ENCODE measurements around the gene PLA2G6. TPM values are rescaled to one million over a fixed set of nuclear protein-coding genes. Genes with fewer than 3 reads are reported as not detected.

PLA2G6 gene
- total and polyA plus RNA-seq, 9 of the 15 experiments (the other 6 are each of a cell fraction or from before 2014, with no cell fraction given), result 0.11 to 12.2 (median 9.7) TPM

DNA sequence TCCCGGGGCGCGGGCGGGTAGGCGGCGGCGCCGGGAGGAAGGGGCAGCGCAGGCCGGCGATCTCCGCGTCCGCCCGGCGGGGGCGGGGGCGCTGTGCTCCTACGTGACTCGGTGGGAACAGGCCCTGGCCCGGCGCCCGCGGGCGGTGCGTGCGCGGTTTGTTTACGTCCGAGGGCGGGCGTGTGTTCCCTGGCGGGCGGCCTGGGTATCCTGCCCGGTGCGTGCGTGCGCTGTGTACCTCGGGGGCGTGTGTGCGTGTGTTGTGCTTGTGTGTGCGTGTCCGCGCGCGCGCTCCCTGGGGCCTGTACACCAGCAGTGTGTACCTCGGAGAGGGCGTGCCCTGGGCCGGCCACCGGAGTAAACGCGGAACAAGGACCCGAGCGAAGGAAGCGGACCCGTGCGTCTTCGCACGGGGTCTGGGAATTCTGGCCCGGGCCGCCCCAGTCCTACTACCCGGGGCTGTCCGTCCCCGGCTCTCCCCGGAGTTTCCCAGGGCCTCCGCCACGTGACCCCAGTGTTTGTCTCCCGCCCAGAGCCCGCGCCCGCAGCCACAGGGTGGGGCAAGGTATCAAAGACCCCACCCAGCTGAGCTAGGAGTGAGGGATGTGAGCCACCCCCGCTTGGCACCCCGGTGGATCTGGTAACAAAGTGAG, 20.9 kb upstream of the PLA2G6 start (continued):
- TF ChIP-seq, protein P1, sequence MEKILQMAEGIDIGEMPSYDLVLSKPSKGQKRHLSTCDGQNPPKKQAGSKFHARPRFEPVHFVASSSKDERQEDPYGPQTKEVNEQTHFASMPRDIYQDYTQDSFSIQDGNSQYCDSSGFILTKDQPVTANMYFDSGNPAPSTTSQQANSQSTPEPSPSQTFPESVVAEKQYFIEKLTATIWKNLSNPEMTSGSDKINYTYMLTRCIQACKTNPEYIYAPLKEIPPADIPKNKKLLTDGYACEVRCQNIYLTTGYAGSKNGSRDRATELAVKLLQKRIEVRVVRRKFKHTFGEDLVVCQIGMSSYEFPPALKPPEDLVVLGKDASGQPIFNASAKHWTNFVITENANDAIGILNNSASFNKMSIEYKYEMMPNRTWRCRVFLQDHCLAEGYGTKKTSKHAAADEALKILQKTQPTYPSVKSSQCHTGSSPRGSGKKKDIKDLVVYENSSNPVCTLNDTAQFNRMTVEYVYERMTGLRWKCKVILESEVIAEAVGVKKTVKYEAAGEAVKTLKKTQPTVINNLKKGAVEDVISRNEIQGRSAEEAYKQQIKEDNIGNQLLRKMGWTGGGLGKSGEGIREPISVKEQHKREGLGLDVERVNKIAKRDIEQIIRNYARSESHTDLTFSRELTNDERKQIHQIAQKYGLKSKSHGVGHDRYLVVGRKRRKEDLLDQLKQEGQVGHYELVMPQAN (IDR thresholded peaks at IDR 0.05; ENCODE audit: borderline replicate concordance), result peak; percentile 91
- TF ChIP-seq MAFK (IDR thresholded peaks at IDR 0.05; ENCODE audit: low read length) (no peak), C11orf30 (IDR thresholded peaks at IDR 0.05; ENCODE audit: low read depth) (peak; percentile 8; the same call in 1 of the 2 replicates), POLR2B (IDR thresholded peaks at IDR 0.05; ENCODE audit: low read depth, partially characterized antibody) (no peak), GATAD2B (IDR thresholded peaks at IDR 0.05; ENCODE audit: borderline replicate concordance) (peak; percentile 34; the same call in 1 of the 2 replicates), KLF16 (IDR thresholded peaks at IDR 0.05) (no peak), PPARD (CRISPR knock-in tag; IDR thresholded peaks at IDR 0.05) (no peak), ZNF224 (CRISPR knock-in tag; IDR thresholded peaks at IDR 0.05) (no peak), FOSL1 (tag; conservative IDR thresholded peaks at IDR 0.05) (no peak), ZKSCAN8 (CRISPR knock-in tag; IDR thresholded peaks at IDR 0.05) (no peak), ZNF217 (CRISPR knock-in tag; IDR thresholded peaks at IDR 0.05) (no peak), LARP7 (IDR thresholded peaks at IDR 0.05) (no peak), CREB1 (IDR thresholded peaks at IDR 0.05) (peak; percentile 76; the same call in 1 of the 2 replicates), CREB1 (CRISPR knock-in tag; IDR thresholded peaks at IDR 0.05) (no peak)
- TF ChIP-seq, protein P2, sequence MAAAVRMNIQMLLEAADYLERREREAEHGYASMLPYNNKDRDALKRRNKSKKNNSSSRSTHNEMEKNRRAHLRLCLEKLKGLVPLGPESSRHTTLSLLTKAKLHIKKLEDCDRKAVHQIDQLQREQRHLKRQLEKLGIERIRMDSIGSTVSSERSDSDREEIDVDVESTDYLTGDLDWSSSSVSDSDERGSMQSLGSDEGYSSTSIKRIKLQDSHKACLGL (CRISPR knock-in tag; IDR thresholded peaks at IDR 0.05; ENCODE audit: borderline replicate concordance, poor library complexity, severe bottlenecking), result peak; percentile 9
- TF ChIP-seq, protein P3, sequence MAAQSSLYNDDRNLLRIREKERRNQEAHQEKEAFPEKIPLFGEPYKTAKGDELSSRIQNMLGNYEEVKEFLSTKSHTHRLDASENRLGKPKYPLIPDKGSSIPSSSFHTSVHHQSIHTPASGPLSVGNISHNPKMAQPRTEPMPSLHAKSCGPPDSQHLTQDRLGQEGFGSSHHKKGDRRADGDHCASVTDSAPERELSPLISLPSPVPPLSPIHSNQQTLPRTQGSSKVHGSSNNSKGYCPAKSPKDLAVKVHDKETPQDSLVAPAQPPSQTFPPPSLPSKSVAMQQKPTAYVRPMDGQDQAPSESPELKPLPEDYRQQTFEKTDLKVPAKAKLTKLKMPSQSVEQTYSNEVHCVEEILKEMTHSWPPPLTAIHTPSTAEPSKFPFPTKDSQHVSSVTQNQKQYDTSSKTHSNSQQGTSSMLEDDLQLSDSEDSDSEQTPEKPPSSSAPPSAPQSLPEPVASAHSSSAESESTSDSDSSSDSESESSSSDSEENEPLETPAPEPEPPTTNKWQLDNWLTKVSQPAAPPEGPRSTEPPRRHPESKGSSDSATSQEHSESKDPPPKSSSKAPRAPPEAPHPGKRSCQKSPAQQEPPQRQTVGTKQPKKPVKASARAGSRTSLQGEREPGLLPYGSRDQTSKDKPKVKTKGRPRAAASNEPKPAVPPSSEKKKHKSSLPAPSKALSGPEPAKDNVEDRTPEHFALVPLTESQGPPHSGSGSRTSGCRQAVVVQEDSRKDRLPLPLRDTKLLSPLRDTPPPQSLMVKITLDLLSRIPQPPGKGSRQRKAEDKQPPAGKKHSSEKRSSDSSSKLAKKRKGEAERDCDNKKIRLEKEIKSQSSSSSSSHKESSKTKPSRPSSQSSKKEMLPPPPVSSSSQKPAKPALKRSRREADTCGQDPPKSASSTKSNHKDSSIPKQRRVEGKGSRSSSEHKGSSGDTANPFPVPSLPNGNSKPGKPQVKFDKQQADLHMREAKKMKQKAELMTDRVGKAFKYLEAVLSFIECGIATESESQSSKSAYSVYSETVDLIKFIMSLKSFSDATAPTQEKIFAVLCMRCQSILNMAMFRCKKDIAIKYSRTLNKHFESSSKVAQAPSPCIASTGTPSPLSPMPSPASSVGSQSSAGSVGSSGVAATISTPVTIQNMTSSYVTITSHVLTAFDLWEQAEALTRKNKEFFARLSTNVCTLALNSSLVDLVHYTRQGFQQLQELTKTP (IDR thresholded peaks at IDR 0.05; ENCODE audit: low read depth in 1 of 2, partially characterized antibody in 2 of 2), result no peak
- TF ChIP-seq, protein P4, sequence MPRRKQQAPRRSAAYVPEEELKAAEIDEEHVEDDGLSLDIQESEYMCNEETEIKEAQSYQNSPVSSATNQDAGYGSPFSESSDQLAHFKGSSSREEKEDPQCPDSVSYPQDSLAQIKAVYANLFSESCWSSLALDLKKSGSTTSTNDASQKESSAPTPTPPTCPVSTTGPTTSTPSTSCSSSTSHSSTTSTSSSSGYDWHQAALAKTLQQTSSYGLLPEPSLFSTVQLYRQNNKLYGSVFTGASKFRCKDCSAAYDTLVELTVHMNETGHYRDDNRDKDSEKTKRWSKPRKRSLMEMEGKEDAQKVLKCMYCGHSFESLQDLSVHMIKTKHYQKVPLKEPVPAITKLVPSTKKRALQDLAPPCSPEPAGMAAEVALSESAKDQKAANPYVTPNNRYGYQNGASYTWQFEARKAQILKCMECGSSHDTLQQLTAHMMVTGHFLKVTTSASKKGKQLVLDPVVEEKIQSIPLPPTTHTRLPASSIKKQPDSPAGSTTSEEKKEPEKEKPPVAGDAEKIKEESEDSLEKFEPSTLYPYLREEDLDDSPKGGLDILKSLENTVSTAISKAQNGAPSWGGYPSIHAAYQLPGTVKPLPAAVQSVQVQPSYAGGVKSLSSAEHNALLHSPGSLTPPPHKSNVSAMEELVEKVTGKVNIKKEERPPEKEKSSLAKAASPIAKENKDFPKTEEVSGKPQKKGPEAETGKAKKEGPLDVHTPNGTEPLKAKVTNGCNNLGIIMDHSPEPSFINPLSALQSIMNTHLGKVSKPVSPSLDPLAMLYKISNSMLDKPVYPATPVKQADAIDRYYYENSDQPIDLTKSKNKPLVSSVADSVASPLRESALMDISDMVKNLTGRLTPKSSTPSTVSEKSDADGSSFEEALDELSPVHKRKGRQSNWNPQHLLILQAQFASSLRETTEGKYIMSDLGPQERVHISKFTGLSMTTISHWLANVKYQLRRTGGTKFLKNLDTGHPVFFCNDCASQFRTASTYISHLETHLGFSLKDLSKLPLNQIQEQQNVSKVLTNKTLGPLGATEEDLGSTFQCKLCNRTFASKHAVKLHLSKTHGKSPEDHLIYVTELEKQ (CRISPR knock-in tag; IDR thresholded peaks at IDR 0.05), result no peak
- TF ChIP-seq, protein P5, sequence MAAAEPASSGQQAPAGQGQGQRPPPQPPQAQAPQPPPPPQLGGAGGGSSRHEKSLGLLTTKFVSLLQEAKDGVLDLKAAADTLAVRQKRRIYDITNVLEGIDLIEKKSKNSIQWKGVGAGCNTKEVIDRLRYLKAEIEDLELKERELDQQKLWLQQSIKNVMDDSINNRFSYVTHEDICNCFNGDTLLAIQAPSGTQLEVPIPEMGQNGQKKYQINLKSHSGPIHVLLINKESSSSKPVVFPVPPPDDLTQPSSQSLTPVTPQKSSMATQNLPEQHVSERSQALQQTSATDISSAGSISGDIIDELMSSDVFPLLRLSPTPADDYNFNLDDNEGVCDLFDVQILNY (CRISPR knock-in tag; IDR thresholded peaks at IDR 0.05), result no peak

Data from K562 (cell line).